ENCODE results near the gene CAPN5.

Gene CAPN5

GRCh38 chr11:77130763-77131513, 64.2 kb downstream of the CAPN5 start:
- no peak for DNase-seq (ENCODE audit: low read depth)

DNA sequence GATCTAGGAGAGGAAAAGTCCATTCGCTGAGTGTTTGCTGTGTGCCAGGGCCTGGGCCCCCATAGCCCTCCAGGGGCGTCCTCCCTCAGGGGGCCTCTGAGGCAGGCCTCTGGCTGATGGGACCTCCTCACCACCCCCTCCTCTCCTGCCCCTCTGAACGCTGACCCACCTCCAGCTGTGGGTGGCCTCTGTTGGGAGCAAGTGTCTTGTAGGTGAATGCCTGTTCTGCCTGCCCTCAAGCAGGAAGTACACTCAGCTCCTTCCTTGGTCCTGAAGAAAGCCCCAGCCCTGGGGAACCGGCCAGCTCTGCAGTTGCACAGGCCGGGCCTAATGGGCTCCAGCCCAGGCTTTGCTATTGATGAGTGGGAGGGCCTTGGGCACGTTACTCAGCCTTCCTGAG, 64.8 kb downstream of the CAPN5 start:
- DNase-seq (ENCODE audit: low read depth), result no peak

DNA sequence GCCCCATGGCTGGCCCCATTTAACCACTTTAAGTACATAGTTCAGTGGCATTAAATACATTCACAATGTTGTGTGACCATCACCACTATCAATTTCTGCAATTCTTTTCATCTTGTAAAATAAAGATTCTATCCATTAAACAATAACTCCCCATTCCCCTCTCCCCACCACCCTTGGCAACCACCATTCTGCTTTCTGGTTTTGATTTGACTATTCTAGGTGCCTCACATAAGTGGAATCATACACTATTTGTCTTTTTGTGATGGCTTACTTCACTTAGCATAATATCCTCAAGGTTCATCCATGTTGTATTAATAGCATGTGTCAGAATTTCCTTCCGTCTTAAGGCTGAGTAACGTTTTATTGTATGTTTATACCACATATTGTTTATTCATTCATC, 68.3 kb downstream of the CAPN5 start:
- DNase-seq (ENCODE audit: low read depth), result no peak

DNA sequence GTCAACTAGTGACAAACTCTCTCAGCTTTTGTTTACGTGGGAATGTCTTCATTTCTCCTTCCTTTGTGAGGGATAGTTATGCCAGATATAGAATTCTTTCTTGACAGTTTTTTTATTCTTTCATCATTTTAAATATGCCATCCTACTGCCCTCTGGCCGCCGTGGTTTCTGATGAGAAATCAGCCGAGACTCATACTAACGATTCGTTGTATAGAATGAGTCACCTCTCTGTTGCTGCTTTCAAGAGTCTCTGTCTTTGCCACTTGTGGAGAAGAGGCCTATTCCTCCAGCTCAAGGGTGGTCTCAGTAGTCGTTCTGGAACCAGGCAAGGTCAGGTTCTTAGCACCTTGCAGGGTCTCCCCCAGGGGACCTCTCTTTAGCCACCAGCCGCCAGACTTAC, 69.3 kb downstream of the CAPN5 start:
- DNase-seq (ENCODE audit: low read depth), result no peak

DNA sequence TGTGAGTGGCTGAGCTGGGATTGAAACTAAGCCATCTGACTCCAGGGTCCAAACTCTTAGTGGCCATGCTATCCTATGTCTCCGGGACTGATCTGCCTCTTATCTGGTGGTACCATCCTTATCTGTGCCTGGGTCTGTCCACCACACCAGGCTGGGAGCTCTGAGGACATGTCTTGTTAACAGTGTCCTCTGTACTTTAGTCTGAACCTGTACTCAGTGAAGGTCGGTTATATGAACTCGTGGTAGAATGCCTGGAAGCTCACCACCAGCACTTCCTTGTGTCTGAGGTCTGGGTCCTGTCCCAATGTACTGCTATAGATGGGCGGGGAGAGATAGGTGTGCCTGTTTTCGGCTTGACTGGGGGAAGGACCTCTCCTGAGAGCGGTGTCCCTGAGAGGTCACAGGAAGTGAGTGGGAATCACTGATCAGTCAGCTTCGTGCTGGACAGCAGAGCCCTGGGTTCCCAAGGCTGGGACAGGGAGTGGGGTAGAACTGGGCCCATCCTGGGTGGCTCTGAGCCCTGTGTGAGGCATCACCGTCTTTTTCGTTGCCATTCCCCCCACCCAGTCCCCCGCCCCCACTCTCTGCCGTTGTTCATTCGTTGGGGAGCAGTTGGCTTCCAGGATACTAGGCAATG, 70.1 kb downstream of the CAPN5 start:
- DNase-seq (ENCODE audit: low read depth), result no peak

DNA sequence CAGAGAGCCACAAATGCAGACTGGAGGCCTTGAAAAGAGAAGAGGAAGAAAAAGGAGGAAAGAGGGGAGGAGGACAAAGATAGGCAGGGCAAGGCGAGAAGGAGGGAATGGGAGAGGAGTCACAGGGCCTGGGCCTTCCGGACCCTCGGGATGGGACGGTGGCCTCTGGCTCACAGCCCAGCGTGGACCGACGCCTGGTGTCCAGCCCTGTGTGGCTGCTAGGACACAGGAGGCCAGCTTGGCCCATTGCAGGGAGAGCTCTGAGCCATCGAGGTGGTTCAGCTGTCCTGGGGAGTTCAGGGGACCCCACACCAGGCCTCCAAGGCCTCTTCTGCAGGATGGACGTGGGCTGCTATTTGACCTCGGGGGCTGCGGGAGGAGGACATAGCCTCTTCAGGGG, 70.7 kb downstream of the CAPN5 start:
- no peak for DNase-seq (ENCODE audit: low read depth)

GRCh38 chr11:77138106-77138649, 71.4 kb downstream of the CAPN5 start:
- no peak for DNase-seq (ENCODE audit: low read depth)

DNA sequence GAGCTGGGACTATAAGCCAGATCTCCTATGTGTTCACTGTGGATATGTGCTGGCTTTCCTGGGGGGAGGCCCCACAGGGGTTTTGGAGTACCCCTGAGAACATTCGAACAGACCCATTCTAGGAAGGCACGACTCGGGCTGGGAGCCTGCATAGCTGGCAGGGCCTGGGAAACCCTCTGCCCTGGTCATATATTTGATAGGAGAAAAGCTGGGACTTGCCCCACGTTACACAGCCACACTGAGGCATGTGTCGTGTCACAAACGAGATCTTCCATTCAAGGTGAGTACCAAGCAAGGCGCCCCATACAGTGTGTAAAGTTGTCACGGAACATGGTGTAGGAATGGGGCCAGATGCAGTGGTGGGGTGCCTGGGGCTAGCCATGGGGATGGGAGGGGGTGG, 72.4 kb downstream of the CAPN5 start:
- no peak for DNase-seq (ENCODE audit: low read depth)

- DNase-seq (ENCODE audit: low read depth), result no peak
These were observed 73.6 kb downstream of the CAPN5 start for GRCh38 chr11:77140231-77140851.

DNA sequence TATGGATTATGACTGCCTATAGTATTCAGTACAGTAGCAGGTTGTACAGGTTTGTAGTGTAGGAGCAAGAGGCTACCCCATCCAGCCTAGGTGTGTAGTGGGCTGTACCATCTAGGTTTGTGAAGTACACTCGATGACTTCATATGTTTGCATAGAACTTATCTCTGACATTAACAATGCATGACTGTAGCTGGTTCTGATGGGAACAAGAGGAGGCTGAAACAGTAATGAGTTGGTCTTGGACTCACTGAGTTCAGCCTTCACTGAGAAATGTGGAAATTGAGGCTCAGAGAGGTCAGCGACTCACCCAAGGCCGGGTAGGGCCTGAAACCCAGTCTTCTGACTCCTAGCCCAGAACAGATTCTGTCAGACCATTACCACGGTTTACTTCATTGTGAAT, 74.3 kb downstream of the CAPN5 start:
- DNase-seq (ENCODE audit: low read depth), result no peak

- DNase-seq (ENCODE audit: low read depth), result no peak
These were observed 74.7 kb downstream of the CAPN5 start for GRCh38 chr11:77141475-77141874.

- no peak for DNase-seq (ENCODE audit: low read depth)
These were observed 75.6 kb downstream of the CAPN5 start for GRCh38 chr11:77142091-77142975.

DNA sequence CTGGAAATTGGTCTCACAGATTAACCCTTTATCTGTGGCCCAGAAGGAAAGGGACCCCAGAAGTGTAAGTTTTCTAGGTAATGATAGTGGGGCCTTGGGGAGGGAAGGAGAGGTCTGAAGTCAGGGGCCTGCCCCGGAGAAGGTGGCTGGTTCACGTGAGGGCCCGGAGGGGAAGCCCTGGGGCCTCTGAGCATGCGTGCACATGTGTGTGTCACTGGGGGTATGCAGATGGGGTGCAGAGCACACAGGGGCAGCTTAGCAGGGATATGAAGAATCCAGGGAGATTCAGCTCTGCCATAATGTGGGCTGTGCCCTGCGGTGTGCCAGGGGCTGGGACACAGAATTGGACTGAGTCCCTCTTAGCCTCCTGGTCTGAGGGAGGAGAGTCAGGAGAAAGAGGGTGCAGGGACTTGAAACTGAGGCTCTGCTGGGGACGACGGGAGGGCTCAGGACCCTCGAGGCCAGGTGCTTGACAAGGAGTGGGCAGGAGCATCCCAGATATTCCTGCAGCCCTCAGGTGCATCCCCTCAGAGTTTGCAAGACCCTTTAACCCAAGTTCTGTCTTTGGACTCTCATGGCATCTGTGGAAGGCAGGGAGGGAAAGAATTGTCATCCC, 76.7 kb downstream of the CAPN5 start:
- no peak for DNase-seq (ENCODE audit: low read depth)

DNA sequence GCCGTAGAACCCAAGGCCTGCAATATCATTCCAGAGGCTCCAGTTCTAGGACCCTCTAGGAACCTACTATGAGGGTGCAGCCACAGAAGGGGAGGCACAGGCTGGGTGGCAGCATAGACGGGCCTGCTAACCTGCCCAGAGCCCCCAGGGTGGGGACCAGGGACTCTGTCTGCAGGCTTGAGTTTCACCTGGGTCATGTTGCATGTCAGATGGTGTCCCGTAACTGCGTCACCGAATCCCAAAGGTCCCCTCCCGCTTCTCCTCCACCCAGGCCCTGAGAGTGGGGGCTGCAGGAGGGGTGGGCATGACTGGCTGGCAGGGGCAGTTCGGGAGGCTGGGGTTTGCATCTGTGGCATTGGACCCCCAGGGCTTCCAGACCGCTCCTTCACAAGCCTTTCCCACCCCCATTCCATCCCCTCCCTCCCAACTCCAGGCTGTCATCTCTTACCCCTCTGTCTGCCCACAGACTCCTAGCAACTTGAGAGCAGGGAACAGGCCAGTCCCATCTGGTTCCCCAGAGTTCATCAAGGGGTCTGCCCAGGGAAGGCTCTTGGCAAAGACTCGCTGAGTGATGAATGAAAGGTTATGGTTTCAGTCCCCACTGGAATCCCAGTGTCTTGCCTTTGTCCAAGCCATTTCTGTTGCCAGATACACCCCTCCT, 77.6 kb downstream of the CAPN5 start:
- no peak for DNase-seq (ENCODE audit: low read depth)

DNA sequence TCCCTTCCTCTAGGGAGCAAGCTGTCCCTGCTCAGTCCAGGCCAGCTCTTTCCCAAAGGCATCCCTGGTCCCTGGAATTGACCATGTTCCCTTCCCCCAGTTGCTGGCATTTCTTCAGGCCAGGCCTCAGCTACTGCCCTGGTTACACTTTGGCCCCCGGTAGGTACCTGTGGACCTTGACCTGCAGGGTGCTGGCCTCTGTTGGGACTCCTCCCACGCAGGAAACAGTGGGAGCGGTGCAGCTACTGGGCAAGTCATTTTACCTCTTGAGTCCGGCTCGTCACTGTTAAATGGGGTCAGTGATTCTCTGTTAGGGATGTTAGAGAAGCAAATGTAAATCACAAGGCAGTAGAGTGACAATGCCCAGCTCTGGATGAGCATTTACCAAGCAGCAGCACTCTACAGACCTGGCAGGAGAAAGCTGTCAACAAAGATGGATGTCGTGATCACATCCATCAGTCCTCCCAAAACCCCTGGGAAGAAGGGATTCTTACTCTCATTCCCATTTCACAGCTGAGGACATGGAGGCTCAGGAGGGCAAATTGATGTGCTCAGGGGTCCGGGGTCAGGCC, 78.2 kb downstream of the CAPN5 start:
- no peak for DNase-seq (ENCODE audit: low read depth)

GRCh38 chr11:77146261-77147035, 79.7 kb downstream of the CAPN5 start:
- no peak for DNase-seq (ENCODE audit: low read depth)

- DNase-seq (ENCODE audit: low read depth), result no peak
These were observed 80.2 kb downstream of the CAPN5 start for GRCh38 chr11:77147036-77147315.

GRCh38 chr11:77147668-77148321, 81.0 kb downstream of the CAPN5 start:
- peak; percentile 26 for DNase-seq (ENCODE audit: low read depth)

GRCh38 chr11:77148963-77149715, 82.4 kb downstream of the CAPN5 start:
- DNase-seq (ENCODE audit: low read depth), result no peak
